NT2/D1 (cell line): ENCODE measurements around the gene MAPK12.

Experiments used
- SUZ12 ChIP-seq: IDR thresholded peaks from 2 replicates; pipeline ENCODE4 v1.6.1; 2011; ENCODE audit not compliant: insufficient read length, insufficient read depth; ENCODE audit errors: extremely low read depth
- ZNF274 ChIP-seq: IDR thresholded peaks from 2 replicates; pipeline ENCODE4 v1.6.1; 2011; ENCODE audit warnings: mild to moderate bottlenecking, low read depth, low read length

DNA sequence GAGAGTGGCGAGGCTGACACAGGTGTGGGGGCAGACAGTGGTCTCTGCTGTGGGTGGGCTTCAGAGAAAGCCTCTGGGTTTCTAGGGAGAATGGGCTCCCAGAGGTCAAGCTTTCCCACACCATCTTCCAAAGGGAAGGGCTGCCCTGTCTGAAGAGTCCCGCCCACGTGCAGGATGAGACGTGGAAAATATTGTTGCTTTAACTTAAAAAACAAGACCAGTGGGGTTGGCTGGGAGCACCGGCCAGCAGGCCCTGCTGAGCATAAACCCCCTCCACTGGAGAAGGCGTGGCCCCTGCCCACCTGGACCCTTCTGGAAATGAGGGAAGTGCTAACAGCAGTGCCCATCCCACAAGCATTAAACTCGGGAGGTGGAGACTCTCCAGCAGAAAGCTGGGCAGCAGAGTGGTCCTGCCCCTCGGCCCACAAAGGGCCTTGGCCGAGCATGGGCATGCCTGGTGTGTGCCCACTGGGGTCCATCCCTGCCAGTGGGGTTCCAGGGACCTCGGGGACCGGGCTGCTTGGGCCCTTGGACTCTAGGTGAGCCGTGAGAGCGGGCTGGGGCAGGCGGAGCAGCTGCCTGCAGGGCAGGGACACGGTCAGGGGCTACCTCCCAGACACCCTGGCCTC, 45.3 kb downstream of the MAPK12 start:
- TF ChIP-seq ZNF274 (no peak), SUZ12 (no peak)
